Activated gamma-delta T cell treated with Interleukin-2 at 50 U/mL for 16 hours (primary cell): ENCODE data around the gene NTN5.
"Not testable (repeated sequence)": the region's sequence is repeated elsewhere in the genome, so short reads cannot be mapped to it uniquely, and the experiment has no call there.

Experiments used
- DNase-seq: peaks from one replicate; pipeline ENCODE4 v3.0.0-alpha.2; 2020

NTN5 gene

GRCh38 chr19:48668332-48668731, 4.5 kb downstream of the NTN5 start:
- no peak for DNase-seq

- no peak for DNase-seq
Observed at GRCh38 chr19:48665786-48666185, 7.0 kb downstream of the NTN5 start.

- no peak for DNase-seq
Observed at GRCh38 chr19:48664476-48664875, 8.3 kb downstream of the NTN5 start.

GRCh38 chr19:48663667-48664066, 9.2 kb downstream of the NTN5 start:
- DNase-seq = no peak

- DNase-seq = no peak
Observed at GRCh38 chr19:48661711-48662090, 11.1 kb downstream of the NTN5 start.

- DNase-seq = peak; percentile 71
Observed at GRCh38 chr19:48660852-48661710, 11.7 kb downstream of the NTN5 start.

- no peak for DNase-seq
Observed at GRCh38 chr19:48659768-48660167, 13.0 kb downstream of the NTN5 start.

GRCh38 chr19:48658483-48658882, 14.3 kb downstream of the NTN5 start:
- no peak for DNase-seq

GRCh38 chr19:48657828-48658227, 15.0 kb downstream of the NTN5 start:
- not testable (repeated sequence) for DNase-seq

- no peak for DNase-seq
Observed at GRCh38 chr19:48656840-48657474, 15.9 kb downstream of the NTN5 start.

GRCh38 chr19:48654299-48655059, 18.3 kb downstream of the NTN5 start:
- DNase-seq = no peak

- no peak for DNase-seq
Observed at GRCh38 chr19:48651683-48652048, 21.2 kb downstream of the NTN5 start.

- DNase-seq = no peak
Observed at GRCh38 chr19:48650974-48651682, 21.7 kb downstream of the NTN5 start.

GRCh38 chr19:48648134-48648533, 24.7 kb downstream of the NTN5 start:
- DNase-seq = no peak

GRCh38 chr19:48646722-48647216, 26.0 kb downstream of the NTN5 start:
- DNase-seq = no peak

GRCh38 chr19:48646001-48646721, 26.7 kb downstream of the NTN5 start, which contains the start of gene CA11:
CA11 (minus strand) TSS chr19:48646187; CDS start chr19:48645632, 555 bp downstream.
- peak; percentile 92 for DNase-seq

GRCh38 chr19:48645620-48646000, 27.2 kb downstream of the NTN5 start:
- no peak for DNase-seq

- peak; percentile 73 for DNase-seq
Observed at GRCh38 chr19:48644839-48645619, 27.8 kb downstream of the NTN5 start.

GRCh38 chr19:48644355-48644754, 28.5 kb downstream of the NTN5 start:
- no peak for DNase-seq

- DNase-seq = no peak
Observed at GRCh38 chr19:48642862-48643261, 30.0 kb downstream of the NTN5 start.

GRCh38 chr19:48641850-48642249, 31.0 kb downstream of the NTN5 start:
- no peak for DNase-seq
